Central memory CD8-positive, alpha-beta T cell (primary cell): ENCODE results near the gene HELZ2.
"Not testable (repeated sequence)": the region's sequence is repeated elsewhere in the genome, so short reads cannot be mapped to it uniquely, and the experiment has no call there.

Experiments used
- ATAC-seq: fragments of 150-1000 bp; cut with Tn5 transposase; replicated peaks from 2 replicates; pipeline ENCODE4 v1.10.0; 2022; ENCODE audit warnings: mild to moderate bottlenecking, moderate FRiP score, moderate number of reproducible peaks; ENCODE audit not compliant: poor library complexity, severe bottlenecking; ENCODE audit errors: extremely low read depth
- DNase-seq, 2 donors: peaks; one replicate each; pipeline ENCODE4 v3.0.0; 2021; ENCODE audit warnings: low spot score in 2 of 2
- H3K27ac Mint-ChIP-seq: one replicate; pipeline ENCODE4 v1.8.0; 2022; ENCODE audit warnings: low read depth, mild to moderate bottlenecking, moderate library complexity, mixed read lengths
- H3K27me3 Mint-ChIP-seq: one replicate; pipeline ENCODE4 v1.8.0; 2022; ENCODE audit warnings: mixed read lengths
- H3K36me3 Mint-ChIP-seq: one replicate; pipeline ENCODE4 v1.8.0; 2022; ENCODE audit warnings: mild to moderate bottlenecking, moderate library complexity, mixed read lengths; ENCODE audit not compliant: insufficient read depth
- H3K4me1 Mint-ChIP-seq: one replicate; pipeline ENCODE4 v1.8.0; 2022; ENCODE audit warnings: mixed read lengths
- H3K4me3 Mint-ChIP-seq: one replicate; pipeline ENCODE4 v1.8.0; 2022; ENCODE audit warnings: mild to moderate bottlenecking, moderate library complexity, mixed read lengths
- H3K9me3 Mint-ChIP-seq: one replicate; pipeline ENCODE4 v1.8.0; 2022; ENCODE audit warnings: mixed read lengths

HELZ2 gene

GRCh38 chr20:63571087-63571478 is 3.0 kb downstream of the HELZ2 start:
- peaks cover 24% of the 10 kb centered on the region for H3K4me1 Mint-ChIP-seq
- H3K36me3 Mint-ChIP-seq, ATAC-seq, H3K9me3 Mint-ChIP-seq, H3K4me3 Mint-ChIP-seq, DNase-seq, H3K27ac Mint-ChIP-seq, H3K27me3 Mint-ChIP-seq: not testable (repeated sequence)

- Mint-ChIP-seq H3K27ac (no peak overlapping the region), H3K36me3 (peaks cover 13% of the 10 kb centered on the region), H3K4me1 (peaks cover 24% of the 10 kb centered on the region), H3K9me3 (no peaks in the 10 kb centered on the region), H3K4me3 (no peak overlapping the region), H3K27me3 (no peaks in the 10 kb centered on the region)
- ATAC-seq (no peak), DNase-seq (no peak)
Observed at GRCh38 chr20:63570281-63571086, 3.6 kb downstream of the HELZ2 start.

- Mint-ChIP-seq H3K27ac (no peak overlapping the region), H3K27me3 (no peaks in the 10 kb centered on the region), H3K4me1 (peaks cover 24% of the 10 kb centered on the region), H3K4me3 (peak overlapping the region; percentile 77), H3K36me3 (peaks cover 14% of the 10 kb centered on the region), H3K9me3 (no peaks in the 10 kb centered on the region)
- ATAC-seq (no peak), DNase-seq (no peak)
Observed at GRCh38 chr20:63568986-63569949, 4.8 kb downstream of the HELZ2 start.

GRCh38 chr20:63568170-63568981 is 5.7 kb downstream of the HELZ2 start:
- Mint-ChIP-seq H3K27ac (peak overlapping the region; percentile 69), H3K4me3 (peak overlapping the region; percentile 77), H3K36me3 (peaks cover 14% of the 10 kb centered on the region), H3K9me3 (no peaks in the 10 kb centered on the region), H3K27me3 (no peaks in the 10 kb centered on the region), H3K4me1 (peaks cover 24% of the 10 kb centered on the region)
- ATAC-seq, result peak; percentile 29
- no peak for DNase-seq

GRCh38 chr20:63567386-63568169 is 6.5 kb downstream of the HELZ2 start:
- Mint-ChIP-seq H3K4me3 (peak overlapping the region; percentile 77), H3K27ac (peak overlapping the region; percentile 69), H3K4me1 (peaks cover 24% of the 10 kb centered on the region), H3K27me3 (no peaks in the 10 kb centered on the region), H3K36me3 (peaks cover 14% of the 10 kb centered on the region), H3K9me3 (no peaks in the 10 kb centered on the region)
- peak; percentile 31 to 46 for DNase-seq
- ATAC-seq, result peak; percentile 61

- H3K4me1 Mint-ChIP-seq, result peaks cover 24% of the 10 kb centered on the region
- H3K4me3 Mint-ChIP-seq, result peak overlapping the region; percentile 77
- peaks cover 16% of the 10 kb centered on the region for H3K36me3 Mint-ChIP-seq
- H3K9me3 Mint-ChIP-seq, result no peaks in the 10 kb centered on the region
- DNase-seq, result no peak
- no peak for ATAC-seq
- peak overlapping the region; percentile 69 for H3K27ac Mint-ChIP-seq
- H3K27me3 Mint-ChIP-seq, result no peaks in the 10 kb centered on the region
Observed at GRCh38 chr20:63567136-63567385, 7.0 kb downstream of the HELZ2 start.

- no peaks in the 10 kb centered on the region for H3K9me3 Mint-ChIP-seq
- DNase-seq (no peak), ATAC-seq (no peak)
- peak overlapping the region; percentile 77 for H3K4me3 Mint-ChIP-seq
- peaks cover 16% of the 10 kb centered on the region for H3K36me3 Mint-ChIP-seq
- H3K27ac Mint-ChIP-seq, result no peak overlapping the region
- H3K4me1 Mint-ChIP-seq, result peaks cover 24% of the 10 kb centered on the region
- no peaks in the 10 kb centered on the region for H3K27me3 Mint-ChIP-seq
Observed at GRCh38 chr20:63566395-63567135, 7.5 kb downstream of the HELZ2 start.

GRCh38 chr20:63565699-63566335 is 8.2 kb downstream of the HELZ2 start:
- Mint-ChIP-seq H3K9me3 (no peaks in the 10 kb centered on the region), H3K36me3 (peaks cover 16% of the 10 kb centered on the region), H3K27me3 (no peaks in the 10 kb centered on the region), H3K4me3 (peak overlapping the region; percentile 16), H3K27ac (peak overlapping the region; percentile 72), H3K4me1 (peaks cover 24% of the 10 kb centered on the region)
- DNase-seq (no peak), ATAC-seq (no peak)

- Mint-ChIP-seq H3K27me3 (no peaks in the 10 kb centered on the region), H3K36me3 (peaks cover 19% of the 10 kb centered on the region), H3K9me3 (no peaks in the 10 kb centered on the region), H3K27ac (peak overlapping the region; percentile 72), H3K4me3 (no peak overlapping the region), H3K4me1 (peaks cover 24% of the 10 kb centered on the region)
- ATAC-seq (no peak), DNase-seq (no peak)
Observed at GRCh38 chr20:63565021-63565698, 8.9 kb downstream of the HELZ2 start.

- no peak overlapping the region for H3K27ac Mint-ChIP-seq
- peaks cover 19% of the 10 kb centered on the region for H3K36me3 Mint-ChIP-seq
- H3K27me3 Mint-ChIP-seq, result no peaks in the 10 kb centered on the region
- no peak overlapping the region for H3K4me3 Mint-ChIP-seq
- H3K4me1 Mint-ChIP-seq, result peaks cover 21% of the 10 kb centered on the region
- DNase-seq (no peak), ATAC-seq (no peak)
- H3K9me3 Mint-ChIP-seq, result no peaks in the 10 kb centered on the region
Observed at GRCh38 chr20:63564036-63564810, 9.8 kb downstream of the HELZ2 start.
